ENCODE results near the gene TMEM94. TPM values are rescaled to one million over a fixed set of nuclear protein-coding genes. Genes with fewer than 3 reads are reported as not detected.
"Not testable (repeated sequence)": the region's sequence is repeated elsewhere in the genome, so short reads cannot be mapped to it uniquely, and the experiment has no call there.

TMEM94 gene
- total RNA-seq, 4 donors from 2014 or later = 128 to 708 (median 280) TPM

DNA sequence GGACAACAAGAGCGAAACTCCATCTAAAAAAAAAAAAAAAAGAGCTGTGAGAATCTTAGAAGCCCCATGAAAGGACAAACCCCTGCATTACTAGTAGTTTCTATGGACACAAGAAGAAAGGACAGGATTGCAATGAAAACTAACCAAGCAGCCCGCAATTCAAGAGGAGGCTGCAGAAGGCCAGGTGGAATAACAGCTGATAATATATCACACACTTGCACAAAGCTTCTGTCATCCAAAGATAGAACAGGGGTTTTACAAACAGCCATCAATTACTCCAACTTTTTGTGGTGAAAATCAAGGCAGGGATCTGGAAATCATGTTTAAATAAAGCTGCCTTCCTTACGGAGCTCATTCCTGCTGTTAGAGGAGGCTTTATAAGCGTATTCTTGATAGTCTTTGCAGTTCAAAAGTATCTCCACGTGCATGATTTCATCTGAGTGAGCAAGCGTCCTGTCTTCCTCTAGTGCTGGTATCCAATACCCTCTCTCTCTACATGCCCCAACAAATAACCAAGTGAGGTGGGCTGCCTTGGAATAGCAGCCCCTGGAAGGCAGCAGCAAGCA is 23.1 kb upstream of the TMEM94 start:
- WGBS, 2 donors (ENCODE audit: low coverage in 1 of 2) = 79 to 100% methylated on average over 1 to 6 of the region's 6 CpGs

DNA sequence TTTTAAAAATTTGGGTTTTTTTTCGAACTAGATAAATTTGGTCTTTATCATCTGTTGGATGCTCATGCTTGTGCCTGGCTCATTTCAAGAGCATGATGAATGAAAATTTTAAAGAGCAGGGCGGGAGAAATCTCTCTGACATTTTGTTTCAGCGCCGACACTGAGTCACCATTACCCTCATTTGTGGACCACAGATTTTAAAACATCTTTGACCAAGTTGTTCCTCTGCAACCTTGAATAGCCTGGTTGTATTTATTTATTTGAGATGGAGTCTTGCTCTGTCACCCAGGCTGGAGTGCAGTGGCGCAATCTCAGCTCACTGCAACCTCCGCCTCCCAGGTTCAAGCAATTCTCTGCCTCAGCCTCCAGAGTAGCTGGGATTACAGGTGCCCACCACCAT is 22.0 kb upstream of the TMEM94 start:
- in situ Hi-C loops (cut with MboI; ENCODE audit: low pct_ligation_motif_present in 1 of 4, low pct_unique_long_range_greater_than_20kb in 1 of 4, low sequenced_read_pairs in 3 of 4) = not testable (repeated sequence)

More for the DNA sequence above, 23.1 kb upstream of the TMEM94 start:
- Histone ChIP-seq H3K4me1 (peaks cover 4 to 24% (median 7%) of the 10 kb centered on the region in 4 donors), H3K36me3 (no peaks in the 10 kb centered on the region), H3K4me3 (no peak overlapping the region), H3K27ac (no peak overlapping the region), H3K9me3 (no peaks in the 10 kb centered on the region), H3K27me3 (no peaks in the 10 kb centered on the region)
- in situ Hi-C loops (cut with MboI; ENCODE audit: low pct_ligation_motif_present in 1 of 4, low pct_unique_long_range_greater_than_20kb in 1 of 4, low sequenced_read_pairs in 3 of 4) = no loop called here
- intact Hi-C loops (cut with DNase I; ENCODE audit: low total_unique reads) = no loop called here
- no peak for DNase-seq
- TF ChIP-seq EP300 (IDR thresholded peaks at IDR 0.05; ENCODE audit: low read depth) = no peak
- TF ChIP-seq, protein P1, sequence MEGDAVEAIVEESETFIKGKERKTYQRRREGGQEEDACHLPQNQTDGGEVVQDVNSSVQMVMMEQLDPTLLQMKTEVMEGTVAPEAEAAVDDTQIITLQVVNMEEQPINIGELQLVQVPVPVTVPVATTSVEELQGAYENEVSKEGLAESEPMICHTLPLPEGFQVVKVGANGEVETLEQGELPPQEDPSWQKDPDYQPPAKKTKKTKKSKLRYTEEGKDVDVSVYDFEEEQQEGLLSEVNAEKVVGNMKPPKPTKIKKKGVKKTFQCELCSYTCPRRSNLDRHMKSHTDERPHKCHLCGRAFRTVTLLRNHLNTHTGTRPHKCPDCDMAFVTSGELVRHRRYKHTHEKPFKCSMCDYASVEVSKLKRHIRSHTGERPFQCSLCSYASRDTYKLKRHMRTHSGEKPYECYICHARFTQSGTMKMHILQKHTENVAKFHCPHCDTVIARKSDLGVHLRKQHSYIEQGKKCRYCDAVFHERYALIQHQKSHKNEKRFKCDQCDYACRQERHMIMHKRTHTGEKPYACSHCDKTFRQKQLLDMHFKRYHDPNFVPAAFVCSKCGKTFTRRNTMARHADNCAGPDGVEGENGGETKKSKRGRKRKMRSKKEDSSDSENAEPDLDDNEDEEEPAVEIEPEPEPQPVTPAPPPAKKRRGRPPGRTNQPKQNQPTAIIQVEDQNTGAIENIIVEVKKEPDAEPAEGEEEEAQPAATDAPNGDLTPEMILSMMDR (IDR thresholded peaks at IDR 0.05) = no peak
- TF ChIP-seq POLR2AphosphoS5 (IDR thresholded peaks at IDR 0.05) = no peak
- no peak for TF ChIP-seq POLR2A (IDR thresholded peaks at IDR 0.05)

DNA sequence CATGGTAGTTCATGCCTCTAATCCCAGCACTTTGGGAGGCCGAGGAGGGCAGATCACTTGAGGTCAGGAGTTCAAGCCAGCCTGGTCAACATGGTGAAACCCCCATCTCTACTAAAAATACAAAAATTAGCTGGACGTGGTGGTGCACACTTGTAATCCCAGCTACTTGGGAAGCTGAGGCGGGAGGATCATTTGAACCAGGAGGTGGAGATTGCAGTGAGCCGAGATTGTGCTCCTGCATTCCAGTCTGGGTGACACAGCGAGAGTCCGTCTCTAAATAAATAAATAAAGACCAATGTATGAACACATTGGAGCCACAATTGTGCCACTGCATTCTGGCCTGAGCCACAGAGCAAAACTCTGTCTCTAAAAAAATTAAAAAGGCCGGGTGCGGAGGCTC is 19.0 kb upstream of the TMEM94 start:
- H3K9me3 ChIP-seq; in situ Hi-C loops (cut with MboI; ENCODE audit: low pct_ligation_motif_present in 1 of 4, low pct_unique_long_range_greater_than_20kb in 1 of 4, low sequenced_read_pairs in 3 of 4); DNase-seq; H3K4me3 ChIP-seq; H3K27me3 ChIP-seq; intact Hi-C loops (cut with DNase I; ENCODE audit: low total_unique reads); H3K27ac ChIP-seq; H3K4me1 ChIP-seq; H3K36me3 ChIP-seq: not testable (repeated sequence)
- 83 to 90% methylated on average over 2 to 8 of the region's 8 CpGs for WGBS, 2 donors (ENCODE audit: low coverage in 1 of 2)

More for the DNA sequence above, 22.0 kb upstream of the TMEM94 start:
- H3K36me3 ChIP-seq; H3K27me3 ChIP-seq; H3K9me3 ChIP-seq; intact Hi-C loops (cut with DNase I; ENCODE audit: low total_unique reads); H3K4me3 ChIP-seq; DNase-seq; H3K27ac ChIP-seq: not testable (repeated sequence)
- H3K4me1 ChIP-seq = peaks cover 4 to 14% (median 7%) of the 10 kb centered on the region in 4 donors
- 81 to 83% methylated on average over 6 of the region's 6 CpGs for WGBS, 2 donors (ENCODE audit: low coverage in 1 of 2)

DNA sequence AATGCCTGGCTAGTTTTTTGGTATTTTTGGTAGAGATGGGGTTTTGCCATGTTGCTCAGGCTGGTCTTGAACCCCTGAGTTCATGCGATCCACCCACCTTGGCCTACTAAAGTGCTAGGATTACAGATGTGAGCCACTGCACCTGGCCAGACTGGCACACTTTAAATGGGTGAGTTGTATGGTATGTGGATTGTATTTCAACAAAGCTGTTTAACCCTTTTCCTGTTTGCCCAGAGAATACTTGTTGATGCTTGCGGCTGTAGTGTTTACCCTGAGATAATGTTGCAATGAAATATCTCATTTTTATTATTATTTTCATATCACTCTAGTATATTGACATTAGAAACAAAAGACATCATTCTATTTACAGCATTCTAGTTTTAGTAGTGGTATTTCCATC is 17.1 kb upstream of the TMEM94 start:
- whole genome bisulfite sequencing, 2 donors (ENCODE audit: low coverage in 1 of 2) = 25 to 73% methylated on average over 1 to 2 of the region's 2 CpGs
- intact Hi-C loops (cut with DNase I; ENCODE audit: low total_unique reads) = no loop called here

DNA sequence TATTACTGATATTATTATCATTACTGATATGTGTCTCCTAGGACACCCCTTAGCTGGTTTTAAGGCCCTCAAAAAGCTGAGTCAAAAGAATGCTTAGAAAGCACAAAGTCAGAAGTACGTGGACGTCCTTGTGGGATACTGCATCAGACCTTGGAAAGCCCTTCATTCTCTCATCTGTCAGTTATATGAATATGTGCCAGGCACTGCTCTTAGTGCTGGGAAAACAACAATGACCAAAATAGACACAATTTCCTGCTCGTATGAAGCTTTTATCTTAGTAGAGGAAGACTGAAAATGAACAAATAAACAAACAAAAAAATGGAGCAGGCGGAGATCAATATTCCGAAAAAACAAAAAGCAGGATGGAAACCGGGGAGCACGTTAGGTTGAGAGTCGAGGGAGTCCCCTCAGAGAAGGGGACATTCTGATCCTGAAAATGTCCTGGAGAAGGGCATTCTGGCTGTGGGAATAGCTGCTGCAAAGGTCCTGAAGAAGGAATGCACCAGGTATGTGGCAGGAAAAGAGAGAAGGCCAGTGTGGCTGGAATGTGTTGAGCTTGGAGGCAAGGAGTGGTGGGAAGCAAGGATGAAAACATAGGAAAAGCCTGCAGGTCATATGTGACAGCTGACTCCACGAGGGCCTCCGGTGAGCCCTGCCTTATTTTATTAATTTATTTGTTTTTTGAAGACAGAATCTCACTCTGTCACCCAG is 15.5 kb upstream of the TMEM94 start:
- H3K4me3 ChIP-seq = no peak overlapping the region
- H3K36me3 ChIP-seq = no peaks in the 10 kb centered on the region
- in situ Hi-C loops (cut with MboI; ENCODE audit: low pct_ligation_motif_present in 1 of 4, low pct_unique_long_range_greater_than_20kb in 1 of 4, low sequenced_read_pairs in 3 of 4) (no loop called here), intact Hi-C loops (cut with DNase I; ENCODE audit: low total_unique reads) (no loop called here)
- no peaks in the 10 kb centered on the region for H3K4me1 ChIP-seq
- no peak for TF ChIP-seq POLR2A (IDR thresholded peaks at IDR 0.05)
- TF ChIP-seq EP300 (IDR thresholded peaks at IDR 0.05; ENCODE audit: low read depth) = no peak
- TF ChIP-seq POLR2AphosphoS5 (IDR thresholded peaks at IDR 0.05) = no peak
- TF ChIP-seq, protein P1 (IDR thresholded peaks at IDR 0.05) = no peak
- H3K27ac ChIP-seq = peak overlapping the region in 1 of 4 donors; percentile 7
- DNase-seq = no peak
- H3K9me3 ChIP-seq = no peaks in the 10 kb centered on the region
- H3K27me3 ChIP-seq = no peaks in the 10 kb centered on the region
- WGBS, 2 donors (ENCODE audit: low coverage in 1 of 2) = 67 to 70% methylated on average over 10 of the region's 10 CpGs

More for the DNA sequence above, 17.1 kb upstream of the TMEM94 start:
- Histone ChIP-seq H3K27ac (no peak overlapping the region), H3K9me3 (no peaks in the 10 kb centered on the region), H3K36me3 (no peaks in the 10 kb centered on the region), H3K4me3 (no peak overlapping the region), H3K4me1 (peaks cover 0 to 7% (median 0%) of the 10 kb centered on the region in 4 donors), H3K27me3 (no peaks in the 10 kb centered on the region)
- no peak for TF ChIP-seq POLR2AphosphoS5 (IDR thresholded peaks at IDR 0.05)
- in situ Hi-C loops (cut with MboI; ENCODE audit: low pct_ligation_motif_present in 1 of 4, low pct_unique_long_range_greater_than_20kb in 1 of 4, low sequenced_read_pairs in 3 of 4) = no loop called here
- DNase-seq = no peak
